Measurements from ENCODE around the gene SLC25A51. TPM values are rescaled to one million over a fixed set of nuclear protein-coding genes. Genes with fewer than 3 reads are reported as not detected.
"Not testable (repeated sequence)": the region's sequence is repeated elsewhere in the genome, so short reads cannot be mapped to it uniquely, and the experiment has no call there.

Gene SLC25A51
- total RNA-seq, 1 donor from 2014 or later: 5.9 TPM

DNA sequence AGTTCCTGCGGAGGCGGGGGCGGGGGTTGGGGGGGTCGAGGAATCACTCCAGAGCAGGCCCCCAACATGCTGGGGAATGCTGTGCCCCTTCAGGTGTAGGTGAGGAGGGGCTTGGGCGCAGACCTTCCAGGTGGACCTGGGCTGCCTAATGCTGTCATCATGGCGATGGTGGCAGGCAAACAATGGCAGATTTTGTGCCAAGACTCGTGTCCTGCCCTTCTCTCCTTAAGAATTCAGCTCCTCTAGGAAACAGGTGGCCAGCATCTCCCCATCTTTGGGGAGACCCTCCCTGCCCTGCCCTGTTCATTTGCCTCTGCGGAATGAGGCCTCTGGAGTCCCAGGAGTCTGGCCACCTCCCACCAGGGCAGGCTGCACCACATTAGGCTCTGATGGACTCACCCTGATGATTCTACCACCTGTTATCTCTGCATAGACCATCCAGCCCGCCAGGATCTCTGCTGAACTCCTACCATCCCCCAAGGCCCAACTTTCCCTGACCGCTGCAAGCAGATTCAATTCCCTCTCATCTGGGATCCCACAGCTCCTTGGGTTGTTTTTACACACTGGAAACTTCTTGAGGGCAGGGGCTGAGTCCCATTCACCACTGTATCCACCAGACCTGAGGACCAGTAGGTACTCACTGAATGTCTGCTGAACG is 10.9 kb upstream of the SLC25A51 start:
- DNase-seq (ENCODE audit: low spot score in 2 of 2): peak in 1 of 2 donors; percentile 58
- peaks cover 18 to 21% of the 10 kb centered on the region in 2 donors for H3K36me3 ChIP-seq
- no peak overlapping the region for H3K27ac ChIP-seq
- intact Hi-C loops (cut with DNase I): no loop called here
- H3K27me3 ChIP-seq: no peaks in the 10 kb centered on the region
- no peaks in the 10 kb centered on the region for H3K4me1 ChIP-seq
- TF ChIP-seq, protein P1, sequence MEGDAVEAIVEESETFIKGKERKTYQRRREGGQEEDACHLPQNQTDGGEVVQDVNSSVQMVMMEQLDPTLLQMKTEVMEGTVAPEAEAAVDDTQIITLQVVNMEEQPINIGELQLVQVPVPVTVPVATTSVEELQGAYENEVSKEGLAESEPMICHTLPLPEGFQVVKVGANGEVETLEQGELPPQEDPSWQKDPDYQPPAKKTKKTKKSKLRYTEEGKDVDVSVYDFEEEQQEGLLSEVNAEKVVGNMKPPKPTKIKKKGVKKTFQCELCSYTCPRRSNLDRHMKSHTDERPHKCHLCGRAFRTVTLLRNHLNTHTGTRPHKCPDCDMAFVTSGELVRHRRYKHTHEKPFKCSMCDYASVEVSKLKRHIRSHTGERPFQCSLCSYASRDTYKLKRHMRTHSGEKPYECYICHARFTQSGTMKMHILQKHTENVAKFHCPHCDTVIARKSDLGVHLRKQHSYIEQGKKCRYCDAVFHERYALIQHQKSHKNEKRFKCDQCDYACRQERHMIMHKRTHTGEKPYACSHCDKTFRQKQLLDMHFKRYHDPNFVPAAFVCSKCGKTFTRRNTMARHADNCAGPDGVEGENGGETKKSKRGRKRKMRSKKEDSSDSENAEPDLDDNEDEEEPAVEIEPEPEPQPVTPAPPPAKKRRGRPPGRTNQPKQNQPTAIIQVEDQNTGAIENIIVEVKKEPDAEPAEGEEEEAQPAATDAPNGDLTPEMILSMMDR (IDR thresholded peaks at IDR 0.05): no peak
- no peak overlapping the region for H3K4me3 ChIP-seq
- no peaks in the 10 kb centered on the region for H3K9me3 ChIP-seq

DNA sequence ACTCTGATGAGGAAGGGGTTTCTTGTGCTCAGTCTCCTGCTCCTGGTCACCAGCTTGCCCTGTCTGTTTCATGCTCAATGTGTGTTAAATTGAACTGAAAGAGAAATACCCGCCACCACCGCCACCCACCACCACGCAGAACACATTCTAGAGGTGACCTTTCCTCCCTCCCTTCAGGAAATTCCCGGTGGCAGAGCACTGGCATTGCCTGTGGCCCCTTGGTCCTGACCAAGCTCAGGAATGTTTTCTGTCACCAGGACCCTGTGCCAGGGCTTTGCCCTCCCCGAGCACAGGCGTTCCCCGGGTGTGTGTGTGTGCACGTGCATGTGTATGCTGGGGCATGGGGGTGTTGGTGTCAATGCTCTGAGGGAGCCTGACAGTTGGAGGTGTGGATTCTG is 10.2 kb upstream of the SLC25A51 start:
- Histone ChIP-seq H3K4me3 (no peak overlapping the region), H3K9me3 (no peaks in the 10 kb centered on the region), H3K27me3 (no peaks in the 10 kb centered on the region), H3K4me1 (no peaks in the 10 kb centered on the region), H3K36me3 (peaks cover 12 to 19% of the 10 kb centered on the region in 2 donors), H3K27ac (no peak overlapping the region)
- intact Hi-C loops (cut with DNase I): no loop called here
- DNase-seq (ENCODE audit: low spot score in 2 of 2): no peak
- TF ChIP-seq, protein P1 (IDR thresholded peaks at IDR 0.05): no peak

DNA sequence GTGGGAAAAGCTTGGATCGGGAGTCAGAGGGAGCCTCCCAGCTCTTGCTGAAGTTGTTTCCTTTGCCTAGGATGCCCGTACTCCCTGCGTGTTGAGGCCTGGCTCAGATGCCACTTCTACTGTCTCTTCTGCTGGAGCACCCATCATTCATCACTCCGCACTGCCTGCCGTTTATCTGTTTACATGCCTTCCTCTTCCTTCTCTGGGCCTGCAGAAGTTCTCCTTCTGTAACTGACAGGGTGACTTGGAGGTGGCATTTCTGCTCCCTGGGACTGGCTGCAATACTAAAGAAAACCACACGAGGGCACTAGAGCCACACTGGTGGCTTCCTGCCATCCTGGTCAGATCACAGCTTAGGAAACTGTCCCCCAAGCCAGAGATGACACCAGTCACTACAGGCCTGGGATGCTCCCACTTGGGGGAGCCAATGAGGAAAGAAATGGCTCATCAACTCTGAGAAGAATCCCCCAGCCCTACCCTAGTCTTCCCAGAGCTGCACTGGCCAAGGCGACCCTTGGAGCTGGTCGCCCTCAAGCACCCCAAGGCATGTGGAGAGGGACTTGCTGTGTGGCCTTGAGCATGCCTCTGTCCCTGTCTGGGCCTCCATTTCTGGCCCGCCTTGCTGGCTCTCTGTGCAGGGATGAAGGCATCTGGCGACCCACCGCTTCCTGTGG is 9.7 kb upstream of the SLC25A51 start:
- peak; percentile 41 to 90 for DNase-seq (ENCODE audit: low spot score in 2 of 2)
- Histone ChIP-seq H3K9me3 (no peaks in the 10 kb centered on the region), H3K4me1 (no peaks in the 10 kb centered on the region), H3K27ac (no peak overlapping the region), H3K4me3 (no peak overlapping the region), H3K36me3 (peaks cover 7 to 15% of the 10 kb centered on the region in 2 donors), H3K27me3 (no peaks in the 10 kb centered on the region)
- intact Hi-C loops (cut with DNase I): loop anchor here (1.0 to 2.0 kb wide), 3 partner anchors 175 to 450 kb away; no protein-coding TSS in a partner anchor
- TF ChIP-seq, protein P1 (IDR thresholded peaks at IDR 0.05): peak; percentile 91 to 99 (median 95)

DNA sequence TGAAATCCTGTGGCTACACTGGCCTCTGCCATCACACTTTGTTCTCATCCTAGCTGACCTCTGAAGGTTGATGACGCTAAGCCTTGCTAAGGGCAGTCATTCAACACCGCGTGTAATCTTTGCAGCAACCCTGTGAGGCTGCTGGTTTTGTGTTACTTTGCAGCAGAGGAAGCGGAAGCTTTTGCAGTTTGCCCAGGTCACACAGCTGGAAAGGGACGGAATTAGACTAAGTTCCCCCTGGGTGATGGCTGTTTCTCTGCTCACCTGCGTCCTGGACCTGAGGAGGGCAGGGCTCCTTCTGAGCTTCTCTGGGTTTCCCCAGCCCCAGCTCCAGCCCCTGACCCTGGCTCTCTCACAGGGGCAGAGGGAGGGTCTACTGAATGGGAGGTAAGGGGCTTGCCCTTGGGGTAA is 7.3 kb upstream of the SLC25A51 start:
- no peaks in the 10 kb centered on the region for H3K9me3 ChIP-seq
- no peak overlapping the region for H3K4me3 ChIP-seq
- no peak overlapping the region for H3K27ac ChIP-seq
- TF ChIP-seq, protein P1 (IDR thresholded peaks at IDR 0.05): no peak
- DNase-seq (ENCODE audit: low spot score in 2 of 2): no peak
- H3K36me3 ChIP-seq: peaks cover 2 to 3% of the 10 kb centered on the region in 2 donors
- H3K4me1 ChIP-seq: no peaks in the 10 kb centered on the region
- H3K27me3 ChIP-seq: no peaks in the 10 kb centered on the region
- intact Hi-C loops (cut with DNase I): no loop called here

DNA sequence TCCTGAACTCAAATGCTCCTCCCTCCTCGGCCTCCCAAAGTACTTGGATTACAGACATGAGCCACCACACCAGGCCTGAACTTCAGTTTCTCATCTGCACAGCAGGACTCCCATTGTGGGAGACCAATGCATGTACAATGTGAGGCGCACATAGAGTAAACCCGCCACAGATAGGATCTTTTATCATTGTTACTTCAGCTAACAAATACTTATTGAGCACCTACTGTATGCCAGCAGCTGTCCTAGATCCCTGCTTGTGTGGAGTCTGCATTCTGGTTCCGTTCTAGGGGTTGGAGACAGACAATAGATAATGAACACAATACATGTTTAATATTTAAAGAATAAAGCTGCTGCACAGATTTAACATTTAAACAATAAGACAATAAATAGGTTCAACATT is 6.3 kb upstream of the SLC25A51 start:
- Histone ChIP-seq H3K36me3 (no peaks in the 10 kb centered on the region), H3K4me1 (no peaks in the 10 kb centered on the region), H3K4me3 (no peak overlapping the region), H3K9me3 (no peaks in the 10 kb centered on the region), H3K27ac (no peak overlapping the region), H3K27me3 (no peaks in the 10 kb centered on the region)
- DNase-seq (ENCODE audit: low spot score in 2 of 2): no peak
- intact Hi-C loops (cut with DNase I): no loop called here
- TF ChIP-seq, protein P1 (IDR thresholded peaks at IDR 0.05): no peak

DNA sequence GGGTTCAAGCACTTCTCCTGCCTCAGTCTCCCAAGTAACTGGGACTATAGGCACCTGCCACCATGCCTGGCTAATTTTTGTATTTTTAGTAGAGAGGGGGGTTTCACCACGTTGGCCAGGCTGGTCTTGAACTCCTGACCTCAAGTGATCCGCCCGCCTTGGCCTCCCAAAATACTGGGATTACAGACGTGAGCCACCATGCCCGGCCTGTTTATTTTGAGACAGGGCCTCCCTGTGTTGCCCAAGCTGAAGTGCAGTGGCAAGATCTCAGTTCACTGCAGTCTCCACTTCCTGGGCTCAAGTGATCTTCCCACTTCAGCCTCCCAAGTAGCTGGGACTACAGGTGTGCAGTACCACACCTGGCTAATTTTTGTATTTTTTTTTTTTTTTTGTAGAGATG is 5.9 kb upstream of the SLC25A51 start:
- H3K36me3 ChIP-seq; H3K4me1 ChIP-seq; H3K4me3 ChIP-seq; H3K27me3 ChIP-seq; H3K9me3 ChIP-seq; H3K27ac ChIP-seq; DNase-seq (ENCODE audit: low spot score in 2 of 2): not testable (repeated sequence)
- intact Hi-C loops (cut with DNase I): loop anchor here (10.0 kb wide), 3 partner anchors 125 to 515 kb away; partner anchors contain the start of genes ALDH1B1, EXOSC3 and IGFBPL1
